ENCODE results near the gene ALDOA. TPM values are rescaled to one million over a fixed set of nuclear protein-coding genes. Genes with fewer than 3 reads are reported as not detected.

Gene ALDOA
- total and polyA plus RNA-seq, 9 of the 15 experiments (the other 6 are each of a cell fraction or from before 2014, with no cell fraction given) = 311 to 2,224 (median 1,293) TPM

- no peak for TF ChIP-seq RFX7 (CRISPR knock-in tag; IDR thresholded peaks at IDR 0.05)
Observed at GRCh38 chr16:30075503-30076275, 10.1 kb downstream of the ALDOA start, which contains the start of gene PPP4C (continued).

GRCh38 chr16:30076276-30076791 is 10.8 kb downstream of the ALDOA start:
- H2AFZ ChIP-seq (ENCODE audit: low read depth, low read length) = no peak overlapping the region
- TF ChIP-seq BRCA1 (IDR thresholded peaks at IDR 0.05) (no peak), BRCA1 (CRISPR knock-in tag; IDR thresholded peaks at IDR 0.05) (0 out of 2 replicates have a peak, but pooled peaks have one; percentile 78), MYBL2 (IDR thresholded peaks at IDR 0.05; ENCODE audit: low read depth) (no peak), MYBL2 (CRISPR knock-in tag; IDR thresholded peaks at IDR 0.05; ENCODE audit: borderline replicate concordance) (no peak), IRF9 (tag; IDR thresholded peaks at IDR 0.05) (no peak), FIP1L1 (IDR thresholded peaks at IDR 0.05; ENCODE audit: low read depth, low read length, poor library complexity, severe bottlenecking) (no peak), SRSF3 (IDR thresholded peaks at IDR 0.05; ENCODE audit: insufficient read depth, low read length) (no peak), ZNF224 (CRISPR knock-in tag; IDR thresholded peaks at IDR 0.05) (no peak), ZBTB11 (CRISPR knock-in tag; IDR thresholded peaks at IDR 0.05) (no peak)
- TF ChIP-seq, protein P1, sequence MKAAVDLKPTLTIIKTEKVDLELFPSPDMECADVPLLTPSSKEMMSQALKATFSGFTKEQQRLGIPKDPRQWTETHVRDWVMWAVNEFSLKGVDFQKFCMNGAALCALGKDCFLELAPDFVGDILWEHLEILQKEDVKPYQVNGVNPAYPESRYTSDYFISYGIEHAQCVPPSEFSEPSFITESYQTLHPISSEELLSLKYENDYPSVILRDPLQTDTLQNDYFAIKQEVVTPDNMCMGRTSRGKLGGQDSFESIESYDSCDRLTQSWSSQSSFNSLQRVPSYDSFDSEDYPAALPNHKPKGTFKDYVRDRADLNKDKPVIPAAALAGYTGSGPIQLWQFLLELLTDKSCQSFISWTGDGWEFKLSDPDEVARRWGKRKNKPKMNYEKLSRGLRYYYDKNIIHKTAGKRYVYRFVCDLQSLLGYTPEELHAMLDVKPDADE (conservative IDR thresholded peaks at IDR 0.05; ENCODE audit: control insufficient read depth, low read depth, low read length) = 0 out of 2 replicates have a peak, but pooled peaks have one; percentile 6
- TF ChIP-seq, protein P2, sequence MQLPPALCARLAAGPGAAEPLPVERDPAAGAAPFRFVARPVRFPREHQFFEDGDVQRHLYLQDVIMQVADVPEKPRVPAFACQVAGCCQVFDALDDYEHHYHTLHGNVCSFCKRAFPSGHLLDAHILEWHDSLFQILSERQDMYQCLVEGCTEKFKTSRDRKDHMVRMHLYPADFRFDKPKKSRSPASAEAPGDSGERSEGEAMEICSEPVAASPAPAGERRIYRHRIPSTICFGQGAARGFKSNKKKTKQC (CRISPR knock-in tag; IDR thresholded peaks at IDR 0.05) = 0 out of 2 replicates have a peak, but pooled peaks have one; percentile 12

More at GRCh38 chr16:30076276-30076791, 10.8 kb downstream of the ALDOA start:
- Histone ChIP-seq H3K9ac (ENCODE audit: insufficient read depth in 1 of 2, low read depth in 2 of 2, low read length in 2 of 2) (peak overlapping the region; percentile 95 to 99), H3K79me2 (ENCODE audit: control insufficient read depth, insufficient read depth, low read length) (peaks cover 50% of the 10 kb centered on the region), H3K36me3 (ENCODE audit: control insufficient read depth, insufficient read depth, low read length) (peaks cover 58% of the 10 kb centered on the region), H3K4me2 (ENCODE audit: insufficient read depth, low read length) (peak overlapping the region; percentile 98), H3K9me1 (ENCODE audit: control insufficient read depth, insufficient read depth, low read length) (no peaks in the 10 kb centered on the region), H4K20me1 (replicated peaks; ENCODE audit: control insufficient read depth, insufficient read depth, low read length) (peaks cover 8% of the 10 kb centered on the region; the same call in 1 of the 2 replicates), H3K4me3 (peak overlapping the region; percentile 94), H3K9me3 (replicated peaks; ENCODE audit: control insufficient read depth, insufficient read depth, low read depth, low read length) (no peaks in the 10 kb centered on the region), H3K27ac (ENCODE audit: extremely low read depth, low read depth, low read length) (peak overlapping the region; percentile 97), H3K4me1 (replicated peaks in 1 of 2; ENCODE audit: control insufficient read depth in 2 of 2, insufficient read depth in 2 of 2, low read length in 2 of 2) (peaks cover 13 to 24% of the 10 kb centered on the region in 2 experiments), H3K27me3 (ENCODE audit: control insufficient read depth in 2 of 2, insufficient read depth in 2 of 2, low read length in 2 of 2) (no peaks in the 10 kb centered on the region)
- FAIRE-seq = no peak
- peak; percentile 45 for ATAC-seq
- DNase-seq (ENCODE audit: extremely low read depth in 1 of 4, low spot score in 3 of 4) = peak in 1 of 4 experiments; percentile 41
- POLR2A ChIA-PET = interaction anchor here (0.6 to 7.5 kb wide), 8 partner anchors 9 to 539 kb away, joined by 3 to 59 read pairs (median 4); partner anchors contain the start of genes ALDOA and TBX6
- under 1% methylated on average over 29 of the region's 33 CpGs for WGBS (ENCODE audit: insufficient coverage, low coverage, missing lambda C conversion rate)
- no TSS peak for BruUV-seq (replicated peaks)
- CTCF ChIA-PET (ENCODE audit: low intra/inter-chr PET ratio) = no interaction called here
- in situ Hi-C loops (cut with MboI) (no loop called here), intact Hi-C loops (cut with micrococcal nuclease) (no loop called here)

All from K562 (cell line).